NCI-H146 treated with DMSO at 0.1 percent for 48 hours (cell line): ENCODE measurements around the gene PLEKHN1.

ENCODE experiments used
- DNase-seq: peaks from one replicate; lab custom pipeline; 2025; ENCODE audit not compliant: unreplicated experiment; lab: John Stamatoyannopoulos, UW

Gene PLEKHN1

DNA sequence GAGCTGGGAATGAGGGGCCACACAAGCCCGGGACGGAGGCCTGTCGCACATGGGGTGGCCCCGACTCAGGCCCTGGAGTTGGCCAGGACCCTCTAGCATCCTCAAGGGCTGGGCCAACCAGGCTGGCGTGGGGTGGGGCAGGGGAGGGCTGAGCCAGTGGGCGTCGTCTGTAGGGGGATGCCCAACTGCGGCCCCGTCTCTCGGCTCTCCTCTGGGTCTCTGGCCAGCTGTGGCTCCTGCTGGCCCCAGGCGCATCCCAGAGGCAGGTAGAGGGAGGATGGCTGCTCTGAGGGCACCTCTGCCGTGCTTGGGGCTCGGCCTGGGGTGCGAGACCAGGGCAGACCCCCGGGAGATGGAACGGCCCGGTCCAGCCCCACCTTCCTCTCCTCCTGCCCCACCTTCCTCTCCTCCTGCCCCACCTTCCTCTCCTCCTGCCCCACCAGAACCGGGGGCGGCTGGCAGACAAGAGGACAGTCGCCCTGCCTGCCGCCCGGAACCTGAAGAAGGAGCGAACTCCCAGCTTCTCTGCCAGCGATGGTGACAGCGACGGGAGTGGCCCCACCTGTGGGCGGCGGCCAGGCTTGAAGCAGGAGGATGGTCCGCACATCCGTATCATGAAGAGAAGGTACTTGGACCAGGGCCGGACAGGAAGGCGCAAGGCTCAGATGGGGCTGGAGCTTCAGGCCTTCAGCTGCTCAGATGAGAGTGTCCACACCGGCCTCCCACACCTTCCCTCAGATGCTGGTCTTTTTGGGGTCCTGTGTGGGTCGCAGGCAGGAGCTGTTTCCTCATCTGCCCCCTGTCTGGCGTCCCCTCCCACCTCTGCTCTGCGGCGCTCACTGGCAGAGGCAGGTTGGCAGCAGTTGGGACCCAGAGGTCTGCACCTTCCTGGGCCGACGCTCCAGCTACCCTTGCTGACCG is 36.3 kb upstream of the PLEKHN1 start:
- DNase-seq, result no peak

DNA sequence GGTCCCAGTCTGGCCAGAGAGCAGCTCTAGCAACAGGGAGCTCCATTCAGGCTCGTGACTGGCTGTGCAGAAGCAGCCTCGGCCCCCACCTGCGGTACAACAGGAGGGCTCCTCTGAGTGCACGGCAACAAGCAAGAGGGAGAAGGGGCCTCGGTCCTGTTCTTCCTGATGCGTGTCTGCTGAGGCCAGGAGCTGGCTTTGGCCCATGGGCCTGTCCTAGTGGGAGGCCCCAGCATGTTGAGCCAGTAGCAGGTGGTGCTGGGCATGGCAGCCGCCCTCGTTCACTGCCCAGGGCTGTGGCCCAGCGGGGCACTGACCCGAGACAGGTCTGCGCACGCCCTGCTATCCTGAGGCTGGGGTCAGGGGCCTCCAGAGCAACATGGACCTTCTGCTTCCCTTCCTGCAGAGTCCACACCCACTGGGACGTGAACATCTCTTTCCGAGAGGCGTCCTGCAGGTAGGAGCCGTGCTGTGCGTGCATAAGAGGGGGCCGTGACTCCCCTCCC is 35.6 kb upstream of the PLEKHN1 start:
- peak; percentile 48 for DNase-seq

DNA sequence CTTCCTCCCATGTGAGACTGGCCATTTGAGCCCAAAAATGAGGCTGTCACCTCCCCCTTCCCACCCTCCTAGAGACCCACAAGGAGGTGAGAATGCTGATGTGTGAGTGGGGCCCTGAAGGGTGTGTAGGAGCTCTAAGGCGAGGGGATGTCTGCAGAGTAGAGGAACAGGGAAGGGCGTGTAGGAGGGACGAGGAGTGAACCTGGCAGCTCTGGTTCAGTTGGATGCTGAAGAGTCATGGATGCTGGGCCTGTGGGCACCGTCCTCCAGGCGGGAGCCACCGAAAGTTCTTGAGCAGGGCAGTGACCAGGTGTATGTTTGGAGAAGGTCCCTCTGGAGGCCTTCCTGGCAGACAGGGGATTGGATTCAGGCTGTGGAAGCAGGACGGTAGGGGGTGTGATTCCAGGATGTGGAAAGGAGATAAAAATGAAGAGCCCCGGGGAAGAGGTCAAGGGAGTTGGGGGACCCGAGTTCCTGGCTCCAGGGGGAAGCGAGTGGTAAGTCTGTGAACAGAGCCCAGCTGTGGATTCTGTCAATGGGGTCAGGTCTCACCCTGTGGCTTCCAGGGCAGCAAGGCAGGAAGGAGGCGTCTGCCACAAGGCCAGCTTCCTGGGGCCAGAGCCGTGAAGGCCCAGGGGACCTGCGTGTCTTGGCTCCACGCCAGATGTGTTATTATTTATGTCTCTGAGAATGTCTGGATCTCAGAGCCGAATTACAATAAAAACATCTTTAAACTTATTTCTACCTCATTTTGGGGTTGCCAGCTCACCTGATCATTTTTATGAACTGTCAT is 34.7 kb upstream of the PLEKHN1 start:
- no peak for DNase-seq

- no peak for DNase-seq
These were observed 34.1 kb upstream of the PLEKHN1 start for GRCh38 chr1:932173-932510.

- no peak for DNase-seq
These were observed 33.3 kb upstream of the PLEKHN1 start for GRCh38 chr1:932776-933602.

- no peak for DNase-seq
These were observed 32.7 kb upstream of the PLEKHN1 start for GRCh38 chr1:933603-933940.

DNA sequence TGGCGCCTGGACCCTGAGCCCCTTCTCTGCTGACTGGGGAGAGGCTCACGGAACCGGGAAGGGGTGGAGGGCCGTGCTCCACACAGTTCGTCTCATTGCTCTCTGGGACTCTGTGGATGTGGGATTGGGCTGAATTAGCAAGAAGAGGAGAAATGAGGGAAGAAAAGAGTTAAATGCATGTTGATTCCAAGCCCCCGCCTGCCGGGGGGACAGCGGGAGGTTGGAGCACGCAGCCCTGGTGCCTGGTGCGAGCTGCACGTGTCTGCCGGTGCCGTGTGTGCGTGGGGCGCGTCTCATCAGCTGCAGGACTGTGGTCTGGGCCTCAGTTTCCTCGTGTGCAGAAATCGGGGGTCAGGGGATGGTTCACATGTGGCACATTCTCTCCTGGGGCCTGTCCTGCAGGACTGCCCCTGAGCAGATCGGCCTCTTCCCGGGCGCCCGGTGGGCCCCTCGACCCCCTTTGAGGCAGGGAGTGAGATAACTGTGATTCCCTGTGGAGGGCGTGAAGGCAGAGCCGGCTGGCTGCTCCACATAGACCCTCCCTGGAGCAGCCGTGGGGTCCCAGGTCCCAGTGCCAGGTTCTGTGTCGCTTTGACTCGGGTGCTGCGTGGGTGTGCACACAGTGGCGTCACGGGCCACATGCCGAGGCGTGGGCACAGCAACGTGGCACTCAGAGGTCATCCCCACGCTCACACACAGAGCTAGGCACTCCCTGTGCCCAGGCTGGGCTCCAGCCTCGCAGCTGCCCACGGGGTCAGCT is 31.1 kb upstream of the PLEKHN1 start:
- DNase-seq, result no peak

- peak; percentile 36 for DNase-seq
These were observed 30.5 kb upstream of the PLEKHN1 start for GRCh38 chr1:935751-936231.

DNA sequence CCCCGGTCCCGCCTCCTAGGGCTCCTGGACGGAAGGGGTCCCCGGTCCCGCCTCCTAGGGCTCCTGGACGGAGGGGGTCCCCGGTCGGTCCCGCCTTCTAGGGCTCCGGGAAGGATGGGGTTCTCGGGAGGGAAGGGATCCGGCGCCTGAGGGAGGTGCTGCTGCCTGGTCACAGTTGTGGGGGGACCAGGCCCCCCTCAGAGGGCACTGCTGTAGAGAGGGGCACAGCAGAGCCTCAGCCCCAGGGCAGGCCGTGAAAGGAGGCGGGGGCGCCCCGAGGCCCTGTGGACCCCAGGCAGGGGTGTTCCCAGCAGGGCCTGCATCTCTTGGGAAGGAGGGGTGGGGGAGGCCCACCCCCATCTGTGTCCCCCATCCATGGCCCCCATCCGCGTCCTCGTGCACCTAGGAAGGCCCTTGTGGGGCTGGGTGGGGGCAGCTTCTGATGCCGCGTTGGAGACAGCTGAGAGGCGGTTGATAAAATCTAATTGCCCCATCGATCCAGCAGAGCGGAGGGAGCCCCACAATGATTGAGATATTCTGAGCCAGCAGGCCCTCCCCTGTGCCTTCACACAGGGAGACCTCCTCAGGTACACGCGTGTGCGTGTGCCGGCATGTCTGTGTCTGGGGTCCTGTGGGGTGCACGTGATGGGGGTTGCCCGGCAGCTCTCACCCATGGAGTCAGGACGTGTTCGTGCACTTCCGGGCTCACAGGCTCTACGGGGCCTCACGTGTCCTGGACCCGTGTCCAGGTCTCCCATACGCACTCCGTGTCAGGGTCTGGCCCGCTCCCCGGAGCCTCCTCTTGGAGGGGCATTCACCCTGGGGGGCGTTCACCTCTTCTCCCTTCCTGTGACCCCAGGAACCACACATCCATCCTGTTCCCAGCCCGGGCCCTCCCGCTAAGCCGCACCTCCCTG is 29.7 kb upstream of the PLEKHN1 start:
- no peak for DNase-seq

DNA sequence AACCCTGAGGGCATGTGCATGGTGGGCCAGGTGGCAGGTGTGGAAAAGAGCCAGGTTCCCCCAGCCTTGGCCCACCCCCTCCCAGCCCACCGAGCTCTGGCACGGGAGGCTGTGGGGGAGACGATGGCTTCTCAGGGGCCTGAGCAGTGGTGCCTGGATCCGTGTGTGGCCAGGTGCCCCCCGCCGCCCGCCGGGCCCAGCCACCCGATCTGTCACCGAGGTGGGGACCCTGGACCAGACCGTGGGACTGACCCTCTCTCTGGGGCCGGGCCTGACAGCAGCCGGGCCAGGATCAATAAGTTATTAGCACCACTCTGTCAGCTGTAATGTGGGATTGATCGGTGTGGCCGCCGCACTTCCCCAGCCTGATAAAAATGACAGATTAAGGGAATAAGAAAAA is 28.8 kb upstream of the PLEKHN1 start:
- DNase-seq, result no peak

DNA sequence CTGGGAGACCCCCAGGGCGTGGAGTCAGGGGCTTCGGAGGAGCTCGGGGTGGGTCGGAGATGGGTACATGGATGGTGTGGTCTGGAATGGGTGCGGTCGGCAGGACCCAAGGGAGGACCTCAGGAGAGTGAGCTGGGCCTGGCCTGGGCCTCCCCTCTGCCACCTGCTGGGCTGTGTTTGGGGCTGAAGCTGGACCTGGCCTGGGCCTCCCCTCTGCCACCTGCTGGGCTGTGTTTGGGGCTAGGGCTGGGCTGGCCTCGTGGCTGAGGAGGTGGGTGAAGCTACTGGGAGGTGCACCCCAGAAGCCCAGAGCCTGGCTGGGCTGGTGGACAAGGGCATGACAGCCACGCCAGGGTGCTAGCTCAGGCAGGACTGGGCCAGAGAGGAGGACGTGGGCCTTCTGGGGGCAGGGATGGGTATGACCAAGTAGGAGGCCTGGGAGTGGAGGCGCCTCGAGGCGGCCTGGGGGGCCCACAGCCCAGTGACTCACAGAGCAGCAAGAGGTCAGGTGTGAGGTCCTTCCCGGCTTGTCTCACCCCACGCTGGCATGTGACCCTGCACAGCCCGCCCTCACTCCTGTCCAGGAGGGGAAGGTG is 28.1 kb upstream of the PLEKHN1 start:
- no peak for DNase-seq

- DNase-seq, result no peak
These were observed 27.4 kb upstream of the PLEKHN1 start for GRCh38 chr1:938711-939489.

GRCh38 chr1:939511-940106 is 26.7 kb upstream of the PLEKHN1 start:
- no peak for DNase-seq

GRCh38 chr1:940107-941014 is 25.9 kb upstream of the PLEKHN1 start:
- no peak for DNase-seq

GRCh38 chr1:941015-941587 is 25.2 kb upstream of the PLEKHN1 start:
- no peak for DNase-seq

- DNase-seq, result peak; percentile 18
These were observed 24.5 kb upstream of the PLEKHN1 start for GRCh38 chr1:941588-942383.
